Activated CD8-positive, alpha-beta memory T cell treated with anti-CD3 and anti-CD28 coated beads, Interleukin-2, amount 50 U/mL, for 1 hour (primary cell): Measurements from ENCODE around the gene PHC2.

Source experiments
- DNase-seq: peaks from one replicate; pipeline ENCODE4 v3.0.0-alpha.2; 2020; ENCODE audit errors: extremely low read depth

The PHC2 gene

GRCh38 chr1:33430692-33431593, at the start of gene PHC2:
Gene PHC2 (minus strand): TSS chr1:33431095. CDS start chr1:33375539, 55,556 bp downstream.
- DNase-seq = peak; percentile 76

- no peak for DNase-seq
Measured at GRCh38 chr1:33477451-33477850, 46.6 kb upstream of the PHC2 start.

DNA sequence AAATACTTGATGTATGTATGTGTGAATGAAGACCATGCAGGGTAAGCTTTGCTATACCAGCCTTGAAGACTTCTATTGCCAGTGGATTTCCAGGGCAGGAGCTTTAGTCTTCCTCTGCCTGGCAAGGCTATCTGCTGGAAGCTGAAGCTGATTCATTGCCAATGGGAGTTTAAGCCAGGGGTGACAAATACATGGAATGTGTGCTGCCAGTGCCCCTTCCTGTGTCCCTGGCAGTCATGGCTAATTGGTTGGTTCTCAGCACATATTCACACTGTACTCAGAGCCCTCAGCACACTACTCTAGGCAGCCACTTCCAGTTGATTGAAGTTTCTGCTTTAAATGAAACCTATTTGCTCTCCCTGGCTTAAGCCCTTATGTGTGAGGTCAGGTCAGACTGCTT, 43.0 kb upstream of the PHC2 start:
- no peak for DNase-seq

GRCh38 chr1:33472269-33472980, 41.5 kb upstream of the PHC2 start, which contains the start of gene ZSCAN20:
Gene ZSCAN20 (plus strand): TSS chr1:33472645. CDS start chr1:33479289, 6,644 bp downstream.
- peak; percentile 59 for DNase-seq

- DNase-seq = no peak
Measured at GRCh38 chr1:33471416-33471815, 40.5 kb upstream of the PHC2 start.

GRCh38 chr1:33470495-33471012, 39.7 kb upstream of the PHC2 start:
- DNase-seq = no peak

- DNase-seq = no peak
Measured at GRCh38 chr1:33469691-33470090, 38.8 kb upstream of the PHC2 start.

- DNase-seq = no peak
Measured at GRCh38 chr1:33468967-33469366, 38.1 kb upstream of the PHC2 start.

GRCh38 chr1:33468531-33468930, 37.6 kb upstream of the PHC2 start:
- no peak for DNase-seq

DNA sequence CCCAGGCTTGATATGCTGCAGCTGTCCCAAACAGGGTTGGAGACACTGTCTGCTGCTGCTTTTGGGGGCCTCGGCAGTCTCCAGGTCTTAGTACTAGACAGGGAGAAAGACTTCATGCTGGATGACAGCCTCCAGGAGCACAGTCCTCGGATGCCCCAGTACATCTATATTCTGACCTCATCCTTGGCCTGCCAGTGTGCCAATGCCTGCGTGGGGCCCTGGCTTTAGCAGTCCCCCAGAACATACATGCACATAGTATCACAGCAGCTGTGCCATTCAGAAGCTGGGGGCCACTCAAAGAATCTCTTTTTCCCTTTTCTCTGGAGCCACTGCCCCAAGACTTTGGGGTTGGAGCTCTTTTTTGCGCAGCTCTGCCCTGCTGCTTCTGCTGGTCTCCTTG, 37.1 kb upstream of the PHC2 start:
- DNase-seq = no peak

DNA sequence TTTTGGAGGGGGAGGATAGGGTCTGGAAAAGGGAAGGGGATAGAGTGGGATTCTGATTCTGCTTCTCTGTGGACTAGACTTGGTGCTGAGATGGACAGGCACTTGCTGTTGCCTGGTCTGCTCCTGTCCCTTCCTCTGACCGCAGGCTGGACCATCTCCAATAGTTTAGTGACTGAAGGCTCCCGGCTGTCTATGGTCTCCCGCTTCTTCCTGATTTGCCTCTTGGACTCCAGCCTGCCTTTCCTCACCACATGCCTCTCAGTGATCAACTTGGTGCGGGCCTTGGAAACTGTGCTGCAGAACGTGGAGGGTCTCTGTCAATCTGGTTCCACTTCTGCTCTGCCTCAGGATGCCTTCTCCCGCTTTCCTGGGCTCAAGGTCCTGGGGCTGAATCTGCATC, 35.3 kb upstream of the PHC2 start:
- no peak for DNase-seq

GRCh38 chr1:33465316-33465715, 34.4 kb upstream of the PHC2 start:
- no peak for DNase-seq

- no peak for DNase-seq
Measured at GRCh38 chr1:33464552-33464951, 33.7 kb upstream of the PHC2 start.

- DNase-seq = no peak
Measured at GRCh38 chr1:33462405-33463164, 31.7 kb upstream of the PHC2 start.

GRCh38 chr1:33460947-33461629, 30.2 kb upstream of the PHC2 start:
- no peak for DNase-seq

DNA sequence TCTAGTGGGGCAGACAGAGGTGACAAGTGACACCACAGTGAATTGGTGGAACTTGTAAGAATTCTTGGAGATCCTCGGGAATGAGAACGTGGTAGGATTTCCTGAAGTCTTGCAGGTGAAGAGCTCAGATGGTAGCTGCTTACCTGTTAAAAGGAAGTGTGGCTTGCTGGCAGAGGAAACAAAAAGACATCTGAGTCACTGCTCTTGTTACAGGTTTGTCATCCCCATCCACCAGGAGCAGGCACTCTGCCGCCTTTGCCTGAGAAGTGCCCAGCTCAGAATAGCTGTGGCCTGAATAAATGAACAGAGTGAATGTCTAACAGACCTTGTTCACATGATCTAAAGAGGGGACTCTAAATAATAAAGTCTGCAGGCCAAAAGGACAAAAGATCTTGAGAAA, 29.2 kb upstream of the PHC2 start:
- no peak for DNase-seq

- DNase-seq = no peak
Measured at GRCh38 chr1:33459691-33460090, 28.8 kb upstream of the PHC2 start.

DNA sequence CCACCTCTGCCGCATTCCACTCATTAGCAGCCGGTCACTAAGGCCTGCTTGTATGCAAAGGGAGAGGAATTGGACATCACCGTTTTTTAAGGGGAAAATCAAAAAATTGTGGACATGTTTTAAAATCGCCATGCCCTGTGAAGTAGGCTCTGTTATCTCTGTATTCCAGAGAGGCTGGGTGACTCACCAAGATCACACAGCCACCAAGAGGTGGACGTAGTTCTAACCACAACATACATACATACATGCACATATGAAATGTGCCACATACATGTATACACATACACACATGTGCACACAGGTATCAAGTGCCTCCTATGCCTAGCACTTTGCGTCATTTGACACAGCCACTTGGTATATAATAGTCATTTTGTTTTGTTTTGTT, 25.6 kb upstream of the PHC2 start:
- no peak for DNase-seq

DNA sequence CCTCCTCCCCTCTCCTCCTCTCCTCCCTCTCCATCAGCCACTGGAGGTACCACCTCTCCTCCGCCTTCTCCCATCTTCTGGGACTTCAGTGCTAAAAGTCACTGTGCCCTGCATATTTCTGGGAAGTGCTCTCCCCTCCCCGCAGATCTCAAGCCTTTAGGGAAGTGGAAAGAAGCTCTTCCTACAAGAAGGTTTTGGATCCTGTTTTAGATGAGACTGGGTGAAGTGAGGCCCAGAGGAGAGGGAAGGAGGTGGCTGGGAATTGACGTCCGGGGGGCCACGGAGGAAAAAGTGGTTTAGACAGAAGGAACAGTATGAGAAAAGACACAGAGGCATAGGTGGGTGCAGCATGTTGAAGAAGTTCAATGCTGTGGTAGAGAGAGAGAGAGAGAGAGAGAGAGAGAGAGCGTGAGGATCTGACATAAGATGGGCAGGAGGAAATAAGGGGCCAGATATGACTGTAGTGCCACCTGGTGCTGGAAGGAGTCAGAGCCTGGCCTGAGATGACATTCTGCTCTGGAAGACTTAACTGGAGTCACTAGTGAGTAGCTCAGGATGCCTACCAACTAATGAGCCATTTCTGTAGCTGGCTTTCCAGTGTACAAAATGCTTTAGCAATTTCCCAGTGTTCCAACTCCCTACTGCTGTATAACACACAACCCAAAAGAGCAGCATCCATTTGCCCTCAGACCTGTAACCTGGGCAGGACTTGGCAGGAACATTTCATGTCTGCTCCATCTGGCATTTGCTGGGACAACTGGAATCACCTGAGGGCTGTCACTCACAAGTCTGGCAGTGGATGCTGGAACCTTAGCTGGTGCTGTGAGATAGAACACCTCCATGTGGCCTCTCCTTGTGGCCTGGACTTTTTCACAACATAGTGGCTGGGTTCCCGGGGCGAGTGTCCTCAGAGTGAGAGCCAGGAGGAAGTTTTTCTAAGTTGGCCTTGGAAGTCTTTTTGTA, 24.9 kb upstream of the PHC2 start:
- no peak for DNase-seq

GRCh38 chr1:33454646-33455282, 23.9 kb upstream of the PHC2 start:
- DNase-seq = no peak
